Stromal cell of bone marrow (primary cell): Measurements from ENCODE around the gene TPSAB1.
"Not testable (repeated sequence)": the region's sequence is repeated elsewhere in the genome, so short reads cannot be mapped to it uniquely, and the experiment has no call there.

Experiments used
- DNase-seq: peaks from one replicate; pipeline ENCODE4 v3.0.0-alpha.2; 2012; ENCODE audit warnings: low read depth

The TPSAB1 gene

DNA sequence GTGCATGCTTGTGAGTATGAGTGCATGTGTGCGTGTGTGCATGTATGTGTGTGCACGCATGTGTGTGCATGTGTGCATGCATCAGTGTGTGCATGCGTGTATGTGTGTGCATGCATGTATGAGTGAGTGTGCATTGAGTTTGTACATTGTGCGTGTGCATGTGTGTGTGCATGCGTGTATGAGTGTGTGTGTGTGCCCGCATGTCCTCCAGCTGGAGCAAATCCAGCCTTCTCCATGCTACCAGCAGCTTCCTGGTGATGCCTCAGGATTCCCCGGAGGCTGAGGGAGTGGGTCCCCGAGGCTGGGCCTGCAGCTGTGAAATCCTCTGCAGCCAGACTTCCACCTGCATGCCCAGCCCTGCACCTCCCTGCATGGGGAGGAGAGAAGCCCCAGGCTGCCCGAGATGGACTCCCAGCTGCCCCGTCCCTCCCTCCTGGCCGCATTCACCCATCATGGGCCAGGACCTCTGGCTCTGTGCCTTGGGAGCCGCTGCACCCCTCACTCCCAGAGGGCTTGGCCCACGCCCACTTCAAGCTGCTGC, 24.7 kb downstream of the TPSAB1 start:
- no peak for DNase-seq

DNA sequence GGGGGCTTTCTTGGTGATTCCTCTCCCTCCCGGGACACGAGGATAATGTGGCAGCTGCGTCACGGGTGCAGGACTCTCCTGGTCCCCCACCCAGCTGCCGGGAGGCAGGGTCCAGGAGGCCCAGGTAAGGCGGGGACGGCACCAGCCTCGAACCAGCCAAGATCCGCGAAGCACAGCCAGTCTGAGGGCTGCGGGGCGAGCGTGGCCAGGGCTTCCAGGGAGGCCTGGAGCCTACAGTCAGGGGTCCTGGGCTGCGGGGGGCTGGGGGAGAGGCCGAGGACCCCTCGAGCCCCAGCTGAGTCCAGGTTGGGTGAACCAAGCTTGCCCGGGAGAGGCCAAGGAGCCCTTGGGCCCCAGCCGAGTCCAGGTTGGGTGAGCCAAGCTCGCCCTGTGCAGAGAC, 25.3 kb downstream of the TPSAB1 start:
- no peak for DNase-seq

DNA sequence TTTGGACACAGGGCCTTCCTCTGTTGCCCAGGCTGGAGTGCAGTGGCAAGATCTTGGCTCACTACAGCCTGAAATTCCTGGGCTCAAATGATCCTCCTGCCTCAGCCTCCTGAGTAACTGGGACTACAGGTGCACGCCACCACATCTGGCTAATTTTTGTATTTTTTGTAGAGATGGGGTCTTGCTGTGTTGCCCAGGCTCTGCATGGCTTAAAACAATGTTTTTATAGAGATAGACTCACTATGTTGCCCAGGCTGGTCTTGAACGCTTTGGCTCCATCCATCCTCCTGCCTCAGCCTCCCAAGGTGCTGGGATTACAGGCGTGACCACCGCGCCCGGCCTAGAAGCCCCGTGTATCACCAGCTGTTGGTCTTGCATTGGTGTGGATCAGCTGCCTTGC, 28.9 kb downstream of the TPSAB1 start:
- not testable (repeated sequence) for DNase-seq

DNA sequence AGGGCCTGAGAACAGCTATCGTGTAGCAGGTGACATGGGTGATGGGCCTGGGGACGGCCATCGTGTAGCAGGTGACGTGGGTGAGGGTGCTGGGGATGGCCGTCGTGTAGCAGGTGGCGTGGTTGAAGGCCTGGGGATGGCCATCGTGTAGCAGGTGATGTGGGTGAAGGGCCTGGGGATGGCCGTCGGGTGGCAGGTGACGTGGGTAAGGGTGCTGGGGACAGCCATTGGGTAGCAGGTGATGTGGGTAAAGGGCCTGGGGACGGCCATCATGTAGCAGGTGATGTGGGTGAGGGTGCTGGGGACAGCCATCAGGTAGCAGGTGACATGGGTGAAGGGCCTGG, 30.8 kb downstream of the TPSAB1 start:
- no peak for DNase-seq

DNA sequence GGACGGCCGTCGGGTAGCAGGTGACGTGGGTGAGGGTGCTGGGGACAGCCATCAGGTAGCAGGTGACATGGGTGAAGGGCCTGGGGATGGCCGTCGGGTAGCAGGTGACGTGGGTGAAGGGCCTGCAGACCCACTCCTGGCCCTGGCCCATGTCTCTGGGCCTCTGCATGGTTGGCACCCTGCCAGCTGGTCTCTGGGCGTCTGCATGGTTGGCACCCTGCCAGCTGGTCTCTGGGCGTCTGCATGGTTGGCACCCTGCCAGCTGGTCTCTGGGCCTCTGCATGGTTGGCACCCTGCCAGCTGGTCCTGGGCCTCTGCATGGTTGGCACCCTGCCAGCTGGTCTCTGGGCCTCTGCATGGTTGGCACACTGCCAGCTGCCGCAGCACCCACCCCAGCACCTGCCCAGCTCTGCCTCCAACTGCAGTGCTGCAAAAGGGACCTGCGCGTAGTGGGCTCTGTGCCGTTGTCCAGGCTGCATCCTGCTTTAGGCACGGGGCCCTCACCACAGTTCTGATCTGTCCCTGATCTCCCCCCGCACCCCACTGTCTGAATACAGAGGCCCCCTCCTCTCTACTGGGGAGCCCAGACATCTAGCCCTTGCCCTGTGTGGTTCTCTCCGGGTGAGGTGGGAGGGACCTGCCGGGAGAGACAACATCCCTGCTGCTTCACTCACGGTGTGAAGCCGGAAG, 31.4 kb downstream of the TPSAB1 start:
- DNase-seq = not testable (repeated sequence)

DNA sequence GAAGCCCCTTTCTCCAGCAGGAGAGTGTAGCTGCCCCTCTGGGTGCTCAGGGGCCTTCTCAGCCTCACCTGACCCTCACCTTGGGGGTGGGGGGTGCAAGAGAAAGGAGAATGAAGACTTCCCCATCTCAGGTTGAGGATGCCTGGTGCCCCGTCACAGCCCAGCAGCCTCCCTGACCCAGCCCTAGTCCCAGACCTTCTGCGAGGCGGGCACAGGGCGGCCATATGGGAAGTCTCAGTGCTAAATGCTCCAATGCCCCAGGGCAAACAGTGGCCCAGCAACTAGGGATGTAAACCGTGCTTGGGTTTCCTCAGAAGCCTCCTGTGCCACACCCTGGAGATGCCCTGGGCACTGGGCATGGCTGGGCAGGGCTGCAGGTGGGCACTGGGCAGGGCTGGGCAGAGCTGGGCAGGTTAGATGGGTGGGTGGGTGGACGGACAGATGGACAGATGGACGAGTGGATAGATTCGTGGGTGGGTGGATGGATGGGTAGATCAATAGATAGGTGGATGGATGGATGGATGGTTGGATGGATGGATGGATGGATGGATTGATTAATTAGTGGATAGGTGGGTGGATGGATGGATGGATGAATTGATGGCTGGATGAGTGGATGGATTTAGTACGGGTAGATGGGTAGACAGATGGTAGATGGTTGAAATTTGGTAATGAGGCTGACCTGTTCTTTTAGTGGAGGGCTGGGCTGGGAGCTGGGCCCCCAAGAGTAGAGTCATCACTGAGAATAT, 32.1 kb downstream of the TPSAB1 start:
- no peak for DNase-seq

DNA sequence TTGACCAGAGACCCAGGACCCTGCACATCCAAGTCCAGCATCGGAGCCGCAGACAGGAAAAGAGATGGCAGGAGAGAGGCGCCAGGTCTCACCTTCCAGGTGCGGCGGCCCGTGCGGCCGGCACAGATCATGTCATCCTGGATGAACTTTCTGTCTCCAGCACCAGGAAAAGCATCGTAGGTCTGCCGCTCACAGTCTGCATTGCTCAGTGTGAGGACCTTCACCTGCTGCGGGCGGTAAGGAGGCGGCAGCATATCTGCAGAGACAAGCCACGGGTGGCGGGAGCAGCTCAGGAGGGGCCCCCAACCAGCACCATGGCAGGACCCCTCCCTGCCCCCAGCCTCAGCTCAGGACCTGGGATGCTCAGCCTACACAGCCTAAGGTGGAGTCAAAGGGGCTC, 33.3 kb downstream of the TPSAB1 start:
- DNase-seq = no peak

DNA sequence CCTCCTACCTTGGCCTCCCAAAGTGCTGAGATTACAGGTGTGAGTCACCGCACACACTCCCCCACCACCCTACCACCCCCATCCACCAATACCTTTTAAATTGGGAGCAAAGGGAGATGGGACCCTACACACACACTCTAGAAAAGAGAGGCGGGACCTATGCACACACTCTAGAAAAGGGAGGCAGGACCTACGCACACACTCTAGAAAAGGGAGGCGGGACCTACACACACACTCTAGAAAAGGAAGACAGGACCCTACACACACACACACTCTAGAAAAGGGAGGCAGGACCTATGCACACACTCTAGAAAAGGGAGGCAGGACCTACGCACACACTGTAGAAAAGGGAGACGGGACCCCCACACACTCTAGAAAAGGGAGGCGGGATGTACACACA, 34.3 kb downstream of the TPSAB1 start:
- no peak for DNase-seq

DNA sequence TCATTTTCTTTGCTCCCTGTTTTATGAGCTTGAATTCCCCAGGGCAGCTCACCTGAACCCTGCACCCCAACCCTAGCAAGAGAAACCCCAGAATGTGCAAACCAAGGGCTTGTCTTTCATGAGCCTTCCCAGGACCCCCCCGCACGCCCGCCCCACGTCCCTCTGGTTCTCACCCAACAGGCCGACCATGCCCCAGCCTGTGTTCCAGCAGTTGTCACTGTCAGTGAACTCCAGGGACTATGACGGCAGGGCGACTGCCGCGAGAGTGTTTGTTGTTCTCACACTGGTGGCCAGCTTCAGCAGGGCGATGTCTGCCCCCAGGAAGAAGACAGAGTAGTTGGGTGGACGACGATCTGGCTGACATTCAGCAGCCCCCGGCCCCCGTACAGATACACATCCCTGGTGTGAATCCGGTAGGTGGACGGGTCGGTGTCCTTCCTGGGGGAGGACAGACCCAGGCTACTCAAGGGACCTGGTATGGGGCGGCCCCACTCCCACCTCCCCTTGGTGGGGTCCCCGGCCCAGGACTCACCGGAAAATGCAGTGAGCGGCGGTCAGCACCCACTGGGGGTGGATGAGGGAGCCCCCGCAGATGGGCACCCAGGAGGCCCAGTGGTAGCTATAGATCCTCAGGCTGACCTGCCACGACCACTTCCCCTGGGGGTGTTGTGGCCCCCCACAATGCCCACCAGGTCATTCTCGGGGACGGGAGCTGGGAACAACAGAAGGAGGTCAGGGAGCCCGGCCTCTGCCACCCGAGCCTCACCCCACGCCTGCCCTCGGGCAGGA, 35.5 kb downstream of the TPSAB1 start:
- DNase-seq = no peak

DNA sequence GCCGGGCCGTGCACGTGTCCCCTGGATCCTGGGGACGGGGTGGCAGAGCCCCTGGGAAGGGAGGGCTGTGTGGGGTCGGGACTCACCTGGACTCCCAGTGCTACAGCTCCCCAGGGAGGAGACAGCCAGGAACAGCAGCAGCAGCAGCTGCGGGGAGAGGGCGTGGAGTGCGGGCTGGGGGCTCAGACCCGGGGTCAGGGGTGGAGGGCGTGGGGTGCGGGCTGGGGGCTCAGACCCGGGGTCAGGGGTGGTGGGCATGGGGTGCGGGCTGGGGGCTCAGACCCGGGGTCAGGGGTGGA, 36.0 kb downstream of the TPSAB1 start:
- DNase-seq = no peak

DNA sequence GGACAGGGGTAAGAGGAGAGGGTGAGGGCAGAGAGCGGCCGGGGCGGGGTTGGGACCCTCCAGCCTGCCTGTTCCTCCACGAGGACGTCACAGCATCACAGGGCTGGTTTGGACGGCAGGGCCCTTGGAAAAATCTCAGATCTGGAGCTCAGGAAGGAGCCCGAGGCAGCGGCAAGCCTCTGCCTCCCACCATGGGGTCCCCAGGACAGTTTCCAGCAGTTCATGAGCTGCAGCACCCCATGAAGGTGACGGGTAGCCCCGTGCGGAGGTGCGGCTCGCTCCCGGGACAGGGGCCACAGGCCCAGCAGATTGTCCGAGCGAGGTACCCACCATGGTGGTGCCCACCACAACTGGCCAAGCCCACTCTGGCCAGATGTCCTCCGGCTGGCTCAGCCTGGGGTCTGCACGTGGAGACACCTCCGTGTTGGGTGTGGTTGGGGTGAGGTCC, 36.7 kb downstream of the TPSAB1 start:
- DNase-seq = no peak

DNA sequence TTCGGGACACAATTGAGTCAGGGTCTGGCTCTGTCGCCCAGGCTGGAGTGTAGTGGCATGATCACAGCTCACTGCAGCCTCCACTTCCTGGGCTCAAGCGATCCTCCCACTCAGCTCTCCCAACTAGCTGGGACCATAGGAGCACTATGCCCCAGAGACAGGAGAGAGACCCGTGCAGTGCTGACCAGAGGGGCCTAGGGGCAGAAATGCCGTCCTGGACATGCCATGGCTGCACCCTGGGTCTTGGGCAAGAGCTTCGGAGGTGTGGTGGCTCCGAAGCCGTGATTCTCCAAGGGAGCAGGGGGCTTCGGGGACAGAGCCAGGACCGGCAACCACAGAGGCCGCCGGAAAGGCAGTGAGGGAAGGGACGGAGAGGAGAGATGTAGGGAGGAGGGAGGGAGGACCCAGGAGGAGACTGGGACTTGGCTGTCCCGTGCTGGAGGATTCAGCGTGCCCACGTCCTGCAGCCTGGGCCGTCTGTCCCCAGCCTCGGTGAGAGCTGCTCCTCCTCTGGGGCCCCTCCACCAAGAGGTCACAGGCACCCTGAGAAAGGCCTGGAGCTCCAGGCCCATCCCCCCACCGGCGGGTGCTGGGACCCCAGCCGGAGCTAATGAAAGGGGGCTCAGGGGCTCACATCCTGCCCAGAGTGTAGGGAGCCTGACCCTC, 37.2 kb downstream of the TPSAB1 start:
- no peak for DNase-seq

DNA sequence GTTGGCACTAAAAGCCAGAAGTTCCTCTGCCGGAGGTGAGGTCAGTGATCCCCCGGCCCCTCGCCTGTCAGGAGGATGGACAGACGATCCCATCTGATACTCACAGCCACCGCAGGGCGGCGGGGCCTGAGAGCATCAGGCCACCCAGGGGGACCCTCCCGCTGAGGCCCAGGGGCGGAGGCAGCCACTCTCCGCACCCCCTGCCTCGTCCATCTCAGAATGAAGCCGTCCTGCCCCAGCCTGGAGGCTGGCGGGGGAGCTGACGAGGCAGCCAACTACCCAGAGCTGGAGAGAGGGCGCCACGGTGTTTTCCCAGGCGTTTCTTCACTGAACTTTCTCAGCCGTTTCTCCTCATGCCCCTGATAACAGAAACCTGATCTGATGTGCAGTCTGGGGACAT, 38.0 kb downstream of the TPSAB1 start:
- no peak for DNase-seq

DNA sequence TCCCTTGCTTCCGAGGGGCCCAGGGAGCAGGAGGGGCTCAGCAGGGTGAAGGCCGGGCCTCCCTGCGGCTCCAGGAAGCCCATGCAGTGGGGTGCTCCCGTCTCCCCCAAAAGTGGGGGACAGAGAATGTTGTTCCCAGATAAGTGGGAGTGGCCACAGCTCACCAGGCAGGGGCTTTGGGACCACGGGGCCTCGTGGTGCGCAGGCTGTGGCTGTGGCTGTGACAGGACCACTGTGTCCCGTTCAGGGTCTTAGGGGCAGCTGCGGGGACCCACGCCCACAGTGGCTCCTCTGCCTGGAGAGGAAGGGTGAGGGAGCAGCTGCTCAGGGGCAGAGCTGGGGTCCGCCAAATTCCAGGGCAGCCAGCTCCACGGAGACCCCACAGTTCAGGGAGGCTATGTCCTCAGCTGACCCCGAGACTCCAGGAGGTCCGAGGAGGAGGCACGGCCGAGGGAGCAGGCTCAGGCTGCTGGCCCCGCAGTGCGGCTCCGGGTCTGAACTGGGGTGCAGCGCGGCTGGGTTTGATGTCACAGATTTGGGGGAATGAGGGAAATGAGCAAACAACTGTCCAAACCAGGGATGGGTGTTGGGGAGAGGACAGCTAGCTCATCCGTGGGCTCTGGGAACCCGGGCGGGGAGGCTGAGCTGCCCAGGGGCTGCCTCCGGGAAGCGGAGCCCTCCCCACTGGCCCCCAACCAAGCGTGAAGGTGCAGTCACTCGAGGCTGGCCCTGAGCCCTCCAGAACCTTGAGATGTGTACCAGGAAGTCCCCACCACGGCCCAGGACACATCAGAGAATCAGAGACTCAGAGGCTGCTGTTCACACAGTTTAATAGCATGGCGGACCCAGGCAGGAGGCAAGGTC, 38.8 kb downstream of the TPSAB1 start:
- no peak for DNase-seq

DNA sequence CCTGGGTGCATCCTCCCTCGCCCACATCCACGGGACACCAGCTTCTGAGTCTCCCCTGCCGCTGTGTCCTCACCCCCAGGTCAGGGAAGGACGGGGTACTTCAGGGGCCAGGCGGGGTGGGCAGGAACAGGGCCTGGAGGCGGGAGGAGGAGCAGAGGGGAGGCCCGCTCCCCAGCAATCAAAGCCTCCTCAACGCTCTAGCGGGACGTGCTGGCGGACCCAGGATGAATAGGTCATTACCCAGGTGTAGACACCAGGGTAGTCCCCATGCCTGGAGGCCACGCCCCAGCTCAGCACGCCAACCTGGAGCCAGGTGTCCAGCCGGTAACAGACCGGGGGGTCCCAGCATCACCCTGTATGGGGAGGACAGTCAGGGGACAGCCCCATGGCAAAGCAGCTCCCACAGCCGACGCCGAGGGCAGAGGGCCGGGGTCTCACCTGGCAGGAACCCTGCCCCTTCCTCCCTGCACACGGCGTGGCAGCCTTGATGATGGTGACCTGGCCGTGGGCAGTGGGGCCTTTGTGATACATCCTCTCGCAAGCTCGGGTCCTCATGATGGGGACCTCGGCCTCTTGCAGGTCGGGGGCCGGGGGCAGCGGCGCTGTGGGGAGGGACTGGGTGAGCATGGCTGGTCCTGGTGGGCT, 39.6 kb downstream of the TPSAB1 start:
- no peak for DNase-seq

DNA sequence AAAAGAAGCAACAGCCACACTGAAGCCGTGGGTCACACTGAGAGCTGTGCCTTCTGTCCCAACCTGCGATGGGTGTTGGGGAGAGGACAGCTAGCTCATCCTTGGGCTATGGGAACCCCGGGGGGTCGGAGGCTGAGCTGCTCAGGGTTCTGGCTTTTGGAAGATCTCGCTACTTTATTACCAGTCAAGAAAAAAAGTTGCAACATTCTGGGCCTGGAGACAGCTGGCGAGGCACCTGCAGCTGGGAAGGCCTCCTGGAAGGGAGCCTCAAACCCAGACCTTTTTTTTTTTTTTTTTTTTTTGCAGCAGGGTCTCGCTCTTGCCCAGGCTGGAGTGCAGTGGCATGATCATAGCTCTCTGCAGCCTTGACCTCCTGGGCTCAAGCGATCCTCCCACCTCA, 40.3 kb downstream of the TPSAB1 start:
- DNase-seq = no peak

DNA sequence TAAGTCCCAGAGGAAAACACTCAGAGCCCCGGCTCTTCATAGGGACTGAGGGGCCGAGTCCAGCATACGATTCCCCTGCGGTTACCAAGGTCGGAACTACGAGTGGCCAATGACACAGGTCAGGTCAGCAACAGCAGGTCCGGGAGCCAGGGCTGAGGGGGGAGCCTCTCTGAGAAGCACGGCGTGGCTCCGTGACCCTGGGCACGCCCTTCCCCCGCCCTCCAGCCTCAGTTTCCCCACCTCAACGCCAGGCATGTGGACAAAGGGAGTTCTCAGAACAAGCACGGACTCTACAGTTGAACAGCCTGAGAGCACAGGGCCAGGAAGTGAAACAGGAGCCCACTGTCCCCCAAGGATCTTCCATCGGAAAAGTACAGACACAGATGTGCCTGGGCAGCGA, 41.0 kb downstream of the TPSAB1 start:
- no peak for DNase-seq

DNA sequence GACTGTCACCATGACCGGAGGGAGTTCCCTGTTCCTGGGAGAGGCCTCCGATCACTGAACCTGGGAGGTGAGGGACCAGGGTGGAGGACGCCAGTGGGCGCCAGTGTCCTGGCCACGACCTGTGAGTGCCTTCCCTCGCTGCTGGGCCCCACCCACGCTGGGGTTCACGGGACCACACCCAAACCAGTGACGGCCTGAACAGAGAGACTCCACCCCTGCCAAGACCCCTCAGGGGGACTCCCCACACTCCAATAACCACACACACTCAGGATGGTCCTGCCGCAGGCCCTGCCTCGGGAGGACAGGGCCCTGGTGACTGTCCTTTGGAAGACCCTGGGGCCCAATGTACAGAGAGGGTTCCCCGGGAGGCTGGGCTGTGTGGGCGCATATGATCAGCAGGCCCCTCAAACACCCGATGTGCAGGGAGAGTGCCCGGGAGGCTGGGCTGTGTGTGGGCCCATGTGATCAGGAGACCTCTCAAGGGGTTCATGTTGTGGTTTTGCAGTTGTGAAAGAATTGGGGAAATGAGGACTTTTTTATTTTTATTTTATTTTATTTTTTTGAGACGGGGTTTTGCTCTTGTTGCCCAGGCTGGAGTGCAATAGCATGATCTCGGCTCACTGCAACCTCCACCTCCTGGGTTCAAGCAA, 41.9 kb downstream of the TPSAB1 start:
- DNase-seq = no peak

DNA sequence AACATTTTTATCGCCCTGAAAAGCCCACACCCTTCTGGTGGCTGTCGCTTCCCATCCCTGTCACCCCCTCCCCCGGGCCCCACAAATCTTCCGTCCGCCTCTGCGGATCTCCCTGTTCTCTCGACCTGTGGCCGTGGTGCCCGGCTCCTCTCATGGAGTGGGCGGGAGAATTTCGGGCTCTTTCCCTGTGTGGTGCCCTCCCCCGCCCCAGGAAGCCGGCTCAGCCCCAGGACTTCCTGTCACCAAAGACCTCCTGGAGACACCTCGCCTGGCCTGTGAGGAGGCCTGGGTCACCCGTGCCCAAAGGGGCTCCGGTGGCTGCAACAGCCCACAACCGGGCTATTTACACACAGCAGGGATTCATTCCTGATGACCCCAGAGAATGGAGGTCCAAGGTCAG, 42.8 kb downstream of the TPSAB1 start:
- no peak for DNase-seq

DNA sequence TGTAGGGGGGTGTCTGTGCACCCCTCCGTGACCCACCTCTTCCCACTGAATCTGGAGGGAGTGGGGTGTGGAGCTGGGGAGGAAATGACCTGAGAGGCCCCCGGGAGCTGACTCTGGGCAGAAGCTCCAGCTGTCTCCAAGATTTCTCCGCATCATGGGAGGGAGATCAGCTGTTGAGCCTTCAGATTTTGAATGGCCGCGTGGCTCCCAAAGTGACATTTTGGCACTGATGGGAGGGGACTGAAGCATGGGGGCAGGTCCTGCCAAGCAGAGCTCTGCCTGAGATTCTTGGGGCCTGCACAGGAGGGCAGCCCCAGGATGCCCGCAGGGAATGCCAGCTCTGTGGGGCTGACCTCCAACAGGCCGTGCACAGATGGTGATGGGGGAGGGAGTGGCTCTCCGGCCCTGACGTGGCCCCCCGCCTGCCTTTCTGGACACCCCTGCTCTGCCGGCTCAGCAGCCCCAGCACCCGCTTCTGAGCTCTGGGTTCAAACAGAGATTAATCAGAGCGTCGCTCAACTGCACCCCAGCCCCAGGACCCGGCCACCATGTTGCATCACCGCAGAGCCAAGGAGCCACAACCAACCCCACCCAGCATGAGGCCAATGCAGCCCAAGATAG, 43.6 kb downstream of the TPSAB1 start:
- DNase-seq = no peak
